ENCODE measurements around the gene FRMD5.

The FRMD5 gene

GRCh38 chr15:43968551-43968950, 226.5 kb downstream of the FRMD5 start:
- no peak for DNase-seq

- DNase-seq, result no peak
Observed at GRCh38 chr15:43966646-43967045, 228.4 kb downstream of the FRMD5 start.

- DNase-seq, result no peak
Observed at GRCh38 chr15:43958861-43959330, 236.2 kb downstream of the FRMD5 start.

- DNase-seq, result no peak
Observed at GRCh38 chr15:43957724-43958123, 237.3 kb downstream of the FRMD5 start.

GRCh38 chr15:43955140-43955539, 239.9 kb downstream of the FRMD5 start:
- no peak for DNase-seq

GRCh38 chr15:43954181-43954621, 240.9 kb downstream of the FRMD5 start:
- no peak for DNase-seq

GRCh38 chr15:43953402-43953801, 241.7 kb downstream of the FRMD5 start:
- DNase-seq, result no peak

- no peak for DNase-seq
Observed at GRCh38 chr15:43950531-43950930, 244.5 kb downstream of the FRMD5 start.

- no peak for DNase-seq
Observed at GRCh38 chr15:43948691-43949325, 246.3 kb downstream of the FRMD5 start.

GRCh38 chr15:43943511-43943910, 251.6 kb downstream of the FRMD5 start:
- no peak for DNase-seq

GRCh38 chr15:43942194-43942593, 252.9 kb downstream of the FRMD5 start:
- no peak for DNase-seq

GRCh38 chr15:43941555-43941954, 253.5 kb downstream of the FRMD5 start:
- no peak for DNase-seq

GRCh38 chr15:43941071-43941470, 254.0 kb downstream of the FRMD5 start:
- no peak for DNase-seq

- no peak for DNase-seq
Observed at GRCh38 chr15:43939070-43939469, 256.0 kb downstream of the FRMD5 start.

- DNase-seq, result no peak
Observed at GRCh38 chr15:43934480-43934879, 260.6 kb downstream of the FRMD5 start.

- no peak for DNase-seq
Observed at GRCh38 chr15:43932907-43933306, 262.2 kb downstream of the FRMD5 start.

- DNase-seq, result no peak
Observed at GRCh38 chr15:43931790-43932435, 263.2 kb downstream of the FRMD5 start.

GRCh38 chr15:43931119-43931518, 264.0 kb downstream of the FRMD5 start:
- DNase-seq, result no peak

GRCh38 chr15:43930556-43930955, 264.5 kb downstream of the FRMD5 start:
- no peak for DNase-seq

GRCh38 chr15:43930079-43930478, 265.0 kb downstream of the FRMD5 start:
- no peak for DNase-seq

- no peak for DNase-seq
Observed at GRCh38 chr15:43928152-43928551, 266.9 kb downstream of the FRMD5 start.

GRCh38 chr15:43927203-43927602, 267.9 kb downstream of the FRMD5 start:
- DNase-seq, result no peak

GRCh38 chr15:43923553-43923952, 271.5 kb downstream of the FRMD5 start:
- no peak for DNase-seq

GRCh38 chr15:43922021-43922420, 273.1 kb downstream of the FRMD5 start:
- no peak for DNase-seq

- no peak for DNase-seq
Observed at GRCh38 chr15:43920815-43921214, 274.3 kb downstream of the FRMD5 start.

Data from stimulated activated CD4-positive, alpha-beta T cell treated with anti-CD3 and anti-CD28 coated beads, Interleukin-4, amount 100 ng/mL, for 24 hours (primary cell).